Activated naive CD4-positive, alpha-beta T cell treated with anti-CD3 and anti-CD28 coated beads, Interleukin-2, amount 50 U/mL, for 24 hours (primary cell): ENCODE measurements around the gene MAGEB3.
"Not testable (repeated sequence)": the region's sequence is repeated elsewhere in the genome, so short reads cannot be mapped to it uniquely, and the experiment has no call there.

ENCODE experiments used
- H3K27ac Mint-ChIP-seq: one replicate; pipeline ENCODE4 v1.8.0; 2021; ENCODE audit warnings: mild to moderate bottlenecking, mixed read lengths
- H3K27me3 Mint-ChIP-seq: one replicate; pipeline ENCODE4 v1.8.0; 2021; ENCODE audit warnings: mixed read lengths
- H3K36me3 Mint-ChIP-seq: one replicate; pipeline ENCODE4 v1.8.0; 2021; ENCODE audit warnings: mixed read lengths
- H3K4me1 Mint-ChIP-seq: one replicate; pipeline ENCODE4 v1.8.0; 2021; ENCODE audit warnings: mixed read lengths
- H3K4me3 Mint-ChIP-seq: one replicate; pipeline ENCODE4 v1.8.0; 2021; ENCODE audit warnings: mild to moderate bottlenecking, mixed read lengths
- H3K9me3 Mint-ChIP-seq: one replicate; pipeline ENCODE4 v1.8.0; 2021; ENCODE audit warnings: mixed read lengths

MAGEB3 gene, protein sequence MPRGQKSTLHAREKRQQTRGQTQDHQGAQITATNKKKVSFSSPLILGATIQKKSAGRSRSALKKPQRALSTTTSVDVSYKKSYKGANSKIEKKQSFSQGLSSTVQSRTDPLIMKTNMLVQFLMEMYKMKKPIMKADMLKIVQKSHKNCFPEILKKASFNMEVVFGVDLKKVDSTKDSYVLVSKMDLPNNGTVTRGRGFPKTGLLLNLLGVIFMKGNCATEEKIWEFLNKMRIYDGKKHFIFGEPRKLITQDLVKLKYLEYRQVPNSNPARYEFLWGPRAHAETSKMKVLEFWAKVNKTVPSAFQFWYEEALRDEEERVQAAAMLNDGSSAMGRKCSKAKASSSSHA

DNA sequence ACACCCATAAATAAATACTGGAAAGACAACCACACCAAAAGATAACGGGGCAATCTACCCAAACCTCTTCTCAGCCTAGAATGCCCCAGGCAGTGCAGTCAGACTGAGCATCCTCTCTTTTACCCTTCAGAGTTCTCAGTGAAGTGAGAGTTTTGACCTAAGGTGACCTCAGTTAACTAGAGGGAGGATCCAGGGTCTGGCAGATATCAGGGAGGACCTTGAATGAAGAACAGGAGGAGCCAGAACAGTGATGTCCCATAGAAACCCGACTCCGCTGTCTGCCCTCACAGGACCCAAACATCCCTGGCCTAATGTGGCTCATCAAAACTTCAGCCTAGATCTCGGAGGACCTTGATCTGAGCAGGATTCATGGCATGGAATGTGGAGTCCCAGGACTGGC, at the start of gene MAGEB3:
MAGEB3 (plus strand) TSS at position 263 of the 400 bp plus-strand sequence. CDS start 5,268 bp downstream, outside the sequence.
- no peaks in the 10 kb centered on the region for H3K9me3 Mint-ChIP-seq
- no peak within 1 kb of the TSS for H3K4me3 Mint-ChIP-seq
- H3K4me1 Mint-ChIP-seq, result no peaks in the 10 kb centered on the region
- H3K36me3 Mint-ChIP-seq, result no peaks in the 10 kb centered on the region
- no peak within 1 kb of the TSS for H3K27ac Mint-ChIP-seq
- H3K27me3 Mint-ChIP-seq, result no peaks in the 10 kb centered on the region

DNA sequence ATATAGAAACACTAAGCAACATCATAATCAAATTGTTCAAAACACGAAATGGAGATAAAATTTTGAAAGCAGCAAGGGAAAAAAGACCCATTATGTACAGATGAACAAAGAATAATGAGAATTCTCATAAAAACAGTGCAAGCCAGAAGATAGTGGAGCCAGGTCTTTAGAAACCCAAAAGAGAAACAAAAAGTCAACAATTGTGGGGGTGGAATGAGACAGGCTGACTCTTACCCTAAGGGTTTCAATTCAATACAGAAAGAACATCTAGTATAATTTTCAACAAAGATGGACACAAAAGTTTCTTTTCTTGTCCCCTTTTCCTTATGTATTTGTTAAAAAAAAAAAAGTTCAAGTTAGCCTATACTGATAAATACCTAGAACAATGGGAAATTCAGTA, 49.1 kb upstream of the MAGEB3 start:
- no peak overlapping the region for H3K27ac Mint-ChIP-seq
- H3K9me3 Mint-ChIP-seq, result no peaks in the 10 kb centered on the region
- H3K27me3 Mint-ChIP-seq, result no peaks in the 10 kb centered on the region
- H3K4me1 Mint-ChIP-seq, result no peaks in the 10 kb centered on the region
- H3K4me3 Mint-ChIP-seq, result no peak overlapping the region
- H3K36me3 Mint-ChIP-seq, result no peaks in the 10 kb centered on the region

DNA sequence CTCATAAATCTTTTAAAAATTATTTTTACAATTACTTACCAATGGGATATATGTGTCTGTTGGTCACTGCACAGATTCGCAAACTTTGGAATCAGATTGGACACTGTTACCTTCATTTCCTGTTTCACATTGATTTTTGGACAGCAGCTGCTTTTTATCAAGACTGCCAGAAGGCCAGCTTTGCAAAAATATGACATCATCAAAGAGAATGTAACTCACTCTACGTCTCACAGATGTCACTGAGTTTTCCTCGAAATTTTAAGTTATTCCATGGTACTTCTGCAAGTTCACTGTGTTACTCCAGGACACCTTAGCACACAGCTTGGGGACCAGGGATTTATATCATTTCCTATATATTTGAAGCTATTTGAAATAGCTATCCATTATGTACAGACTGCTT, 46.9 kb upstream of the MAGEB3 start:
- H3K9me3 Mint-ChIP-seq, result no peaks in the 10 kb centered on the region
- no peaks in the 10 kb centered on the region for H3K36me3 Mint-ChIP-seq
- H3K27ac Mint-ChIP-seq, result no peak overlapping the region

DNA sequence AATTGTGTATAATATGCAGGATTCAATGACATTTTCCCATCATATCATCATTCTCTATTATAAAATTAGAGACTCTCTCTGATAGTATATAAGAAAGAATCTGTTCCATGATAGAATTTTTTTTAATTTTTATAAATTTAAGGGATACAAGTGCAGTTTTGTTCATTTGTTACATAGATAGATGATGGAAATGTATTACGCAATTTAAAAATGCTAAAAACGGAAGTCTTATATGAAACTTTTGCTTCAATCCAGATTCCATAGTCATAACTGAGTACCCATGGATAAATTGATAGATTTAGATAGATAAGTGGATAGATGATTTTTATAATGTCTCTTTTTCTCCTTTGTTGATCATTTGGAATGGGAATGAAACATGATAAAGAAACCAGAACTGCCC, 40.0 kb upstream of the MAGEB3 start:
- no peaks in the 10 kb centered on the region for H3K36me3 Mint-ChIP-seq
- H3K4me1 Mint-ChIP-seq, result no peaks in the 10 kb centered on the region
- no peak overlapping the region for H3K4me3 Mint-ChIP-seq
- no peaks in the 10 kb centered on the region for H3K27me3 Mint-ChIP-seq
- H3K9me3 Mint-ChIP-seq, result no peaks in the 10 kb centered on the region
- H3K27ac Mint-ChIP-seq, result no peak overlapping the region

More for the DNA sequence above, 46.9 kb upstream of the MAGEB3 start:
- Mint-ChIP-seq H3K4me3 (no peak overlapping the region), H3K27me3 (no peaks in the 10 kb centered on the region), H3K4me1 (no peaks in the 10 kb centered on the region)

DNA sequence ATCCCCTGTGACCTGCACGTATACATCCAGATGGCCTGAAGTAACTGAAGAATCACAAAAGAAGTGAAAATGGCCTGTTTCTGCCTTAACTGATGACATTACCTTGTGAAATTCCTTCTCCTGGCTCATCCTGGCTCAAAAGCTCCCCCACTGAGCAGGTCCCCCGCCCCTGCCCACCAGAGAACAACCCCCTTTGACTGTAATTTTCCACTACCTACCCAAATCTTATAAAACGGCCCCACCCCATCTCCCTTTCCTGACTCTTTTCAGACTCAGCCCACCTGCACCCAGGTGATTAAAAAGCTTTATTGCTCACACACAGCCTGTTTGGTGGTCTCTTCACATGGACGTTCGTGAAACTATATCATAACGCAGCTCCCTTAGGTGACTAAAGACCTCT, 36.5 kb upstream of the MAGEB3 start:
- not testable (repeated sequence) for H3K4me1 Mint-ChIP-seq, H3K27me3 Mint-ChIP-seq, H3K27ac Mint-ChIP-seq, H3K4me3 Mint-ChIP-seq, H3K9me3 Mint-ChIP-seq, H3K36me3 Mint-ChIP-seq

DNA sequence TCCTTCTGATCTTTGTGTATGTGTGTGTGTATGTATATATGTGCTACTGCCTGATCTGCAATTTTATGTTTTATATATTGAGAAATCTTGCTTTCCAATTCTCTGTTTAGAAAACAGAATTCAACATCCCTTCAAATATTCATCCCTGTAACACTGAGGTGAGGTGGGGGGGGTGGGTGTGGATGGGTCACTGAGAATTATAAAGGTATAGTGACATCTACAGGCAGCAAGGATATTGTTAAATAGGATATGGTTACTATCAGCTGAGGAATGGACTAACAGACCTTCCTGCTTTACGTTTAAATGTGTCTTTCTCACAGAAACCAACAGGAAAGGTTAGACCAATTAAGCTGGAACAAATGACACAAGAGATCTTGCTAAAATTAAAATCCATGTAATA, 34.1 kb upstream of the MAGEB3 start:
- H3K27ac Mint-ChIP-seq, result no peak overlapping the region
- no peaks in the 10 kb centered on the region for H3K36me3 Mint-ChIP-seq
- no peak overlapping the region for H3K4me3 Mint-ChIP-seq
- no peaks in the 10 kb centered on the region for H3K27me3 Mint-ChIP-seq
- H3K4me1 Mint-ChIP-seq, result no peaks in the 10 kb centered on the region
- H3K9me3 Mint-ChIP-seq, result no peaks in the 10 kb centered on the region

DNA sequence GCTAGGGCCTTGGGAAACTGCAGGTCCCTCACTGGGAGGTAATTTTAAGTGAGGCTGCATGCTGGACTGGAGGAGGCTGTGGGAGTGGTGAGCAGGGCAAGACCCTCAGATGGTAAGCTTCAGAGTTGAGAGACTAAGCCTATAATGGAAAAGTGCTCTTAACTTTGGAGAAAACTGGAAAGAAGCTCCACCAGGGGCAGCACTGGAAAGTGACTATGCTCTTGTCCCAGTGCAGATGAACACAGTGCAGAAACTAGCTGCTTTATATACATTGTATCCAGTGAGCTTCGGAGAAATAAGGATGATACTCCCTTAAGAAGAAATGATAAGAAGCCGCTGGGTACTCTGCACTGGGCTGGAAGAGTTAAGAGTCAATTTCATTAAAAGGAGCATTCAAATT, 18.3 kb upstream of the MAGEB3 start:
- Mint-ChIP-seq H3K36me3 (no peaks in the 10 kb centered on the region), H3K27ac (no peak overlapping the region), H3K4me3 (no peak overlapping the region), H3K9me3 (no peaks in the 10 kb centered on the region), H3K27me3 (peaks cover 1% of the 10 kb centered on the region), H3K4me1 (no peaks in the 10 kb centered on the region)

DNA sequence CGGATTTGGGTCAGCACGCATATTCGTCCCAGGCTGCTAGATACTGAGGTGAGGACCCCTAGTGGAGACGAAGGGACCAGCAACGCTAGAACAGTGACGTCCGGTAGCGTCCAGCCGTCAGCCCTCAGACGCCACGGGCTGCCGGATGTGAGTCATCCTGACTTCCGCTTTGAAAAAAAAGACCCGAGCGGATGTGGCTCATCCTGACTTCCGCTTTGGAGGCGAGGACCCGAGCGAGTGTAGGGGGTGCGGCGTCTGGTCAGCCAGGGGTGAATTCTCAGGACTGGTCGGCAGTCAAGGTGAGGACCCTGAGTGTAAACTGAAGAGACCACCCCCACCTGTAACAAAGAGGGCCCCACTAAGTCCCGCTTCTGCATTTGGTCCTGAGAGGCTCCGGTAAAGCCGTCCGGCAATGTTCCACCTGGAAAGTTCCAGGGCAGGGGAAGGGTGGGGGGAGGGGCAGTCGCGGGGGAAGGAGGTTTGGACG, 15.1 kb upstream of the MAGEB3 start, which contains the start of gene MAGEB2:
MAGEB2 (plus strand) TSS at position 207 of the 487 bp plus-strand sequence. CDS start 3,018 bp downstream, outside the sequence.
- H3K4me3 Mint-ChIP-seq, result no peak within 1 kb of the TSS

DNA sequence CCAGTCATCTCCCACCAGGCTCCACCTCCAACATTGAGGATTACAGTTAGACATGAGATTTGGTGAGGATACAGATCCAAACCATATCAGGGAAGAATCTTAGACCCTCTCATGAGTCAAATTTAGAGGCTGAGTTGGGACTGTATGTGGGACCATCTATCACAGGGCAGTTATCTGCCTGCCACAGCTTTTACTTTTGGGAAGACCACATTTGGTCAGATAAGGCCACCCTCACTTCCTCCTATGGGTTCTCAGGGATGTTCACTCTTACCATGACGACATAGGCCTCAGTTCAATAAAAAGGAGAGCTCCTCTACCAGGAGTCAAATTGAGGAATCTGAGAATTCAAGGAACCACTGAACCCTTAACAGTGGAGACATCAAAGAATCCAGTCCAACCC, 13.0 kb upstream of the MAGEB3 start:
- Mint-ChIP-seq H3K27me3 (no peaks in the 10 kb centered on the region), H3K27ac (no peak overlapping the region), H3K4me1 (no peaks in the 10 kb centered on the region), H3K36me3 (no peaks in the 10 kb centered on the region), H3K9me3 (no peaks in the 10 kb centered on the region), H3K4me3 (no peak overlapping the region)

More for the DNA sequence above, 15.1 kb upstream of the MAGEB3 start, which contains the start of gene MAGEB2:
- peaks cover 1% of the 10 kb centered on the region for H3K27me3 Mint-ChIP-seq
- H3K27ac Mint-ChIP-seq, result no peak within 1 kb of the TSS
- no peaks in the 10 kb centered on the region for H3K36me3 Mint-ChIP-seq
- no peaks in the 10 kb centered on the region for H3K4me1 Mint-ChIP-seq
- no peaks in the 10 kb centered on the region for H3K9me3 Mint-ChIP-seq

DNA sequence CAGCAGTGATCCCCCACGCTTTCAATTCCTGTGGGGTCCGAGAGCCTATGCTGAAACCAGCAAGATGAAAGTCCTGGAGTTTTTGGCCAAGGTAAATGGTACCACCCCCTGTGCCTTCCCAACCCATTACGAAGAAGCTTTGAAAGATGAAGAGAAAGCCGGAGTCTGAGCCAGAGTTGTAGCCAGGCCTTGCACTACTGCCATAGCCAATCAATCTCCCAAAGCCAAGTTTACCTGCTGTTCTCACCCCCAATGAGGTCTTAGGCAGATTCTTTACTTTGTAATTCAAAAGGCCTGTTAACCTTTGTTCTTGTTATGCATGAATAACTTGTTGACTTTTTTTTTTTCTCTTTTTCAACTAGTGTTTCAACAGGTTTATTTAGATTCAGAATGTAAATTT, 11.1 kb upstream of the MAGEB3 start:
- H3K4me3 Mint-ChIP-seq, result no peak overlapping the region
- no peaks in the 10 kb centered on the region for H3K4me1 Mint-ChIP-seq
- H3K27me3 Mint-ChIP-seq, result no peaks in the 10 kb centered on the region
- H3K9me3 Mint-ChIP-seq, result no peaks in the 10 kb centered on the region
- no peak overlapping the region for H3K27ac Mint-ChIP-seq
- no peaks in the 10 kb centered on the region for H3K36me3 Mint-ChIP-seq

DNA sequence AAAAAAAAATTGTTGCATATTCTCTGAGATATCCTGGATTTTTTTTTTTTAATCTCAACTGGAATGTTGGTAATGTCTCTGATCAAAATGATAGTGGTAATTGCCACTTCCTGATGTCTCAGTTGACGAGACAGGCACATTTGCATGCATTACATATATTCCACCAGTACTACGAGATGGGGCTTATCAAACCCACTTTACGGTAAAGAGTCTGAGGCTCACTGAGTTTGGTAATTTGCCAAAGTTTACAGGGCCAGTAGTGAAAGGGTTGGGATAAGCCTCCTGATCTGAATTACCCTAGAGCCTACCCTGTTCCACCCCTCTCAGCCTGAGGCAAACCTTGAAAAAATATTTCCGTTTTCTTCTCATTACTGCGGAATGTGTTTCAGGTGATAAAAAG, 9.8 kb upstream of the MAGEB3 start:
- no peak overlapping the region for H3K4me3 Mint-ChIP-seq
- no peaks in the 10 kb centered on the region for H3K27me3 Mint-ChIP-seq
- no peaks in the 10 kb centered on the region for H3K9me3 Mint-ChIP-seq
- no peak overlapping the region for H3K27ac Mint-ChIP-seq
- no peaks in the 10 kb centered on the region for H3K36me3 Mint-ChIP-seq
- H3K4me1 Mint-ChIP-seq, result no peaks in the 10 kb centered on the region

DNA sequence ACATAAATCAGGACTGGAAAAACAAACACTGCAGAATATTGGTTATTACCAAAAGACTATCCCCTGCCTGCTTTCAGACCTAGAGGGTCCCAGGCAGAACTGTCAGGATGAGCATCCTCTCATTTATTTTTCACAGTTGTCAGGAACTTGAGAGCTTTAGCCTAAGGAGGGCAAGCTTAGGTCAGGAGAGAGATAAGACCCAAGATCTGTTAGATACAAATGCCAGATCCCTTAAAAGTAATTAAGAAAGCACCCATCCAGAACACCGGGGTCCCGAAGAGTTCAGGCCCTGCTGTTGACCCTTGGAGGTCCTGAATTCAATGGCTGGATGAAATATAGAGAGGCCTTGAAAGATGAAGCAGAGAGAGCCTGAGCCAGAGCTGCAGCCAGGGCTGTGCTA, 5.9 kb upstream of the MAGEB3 start:
- Mint-ChIP-seq H3K27me3 (no peaks in the 10 kb centered on the region), H3K4me3 (no peak overlapping the region), H3K27ac (no peak overlapping the region), H3K4me1 (no peaks in the 10 kb centered on the region), H3K9me3 (no peaks in the 10 kb centered on the region), H3K36me3 (no peaks in the 10 kb centered on the region)

DNA sequence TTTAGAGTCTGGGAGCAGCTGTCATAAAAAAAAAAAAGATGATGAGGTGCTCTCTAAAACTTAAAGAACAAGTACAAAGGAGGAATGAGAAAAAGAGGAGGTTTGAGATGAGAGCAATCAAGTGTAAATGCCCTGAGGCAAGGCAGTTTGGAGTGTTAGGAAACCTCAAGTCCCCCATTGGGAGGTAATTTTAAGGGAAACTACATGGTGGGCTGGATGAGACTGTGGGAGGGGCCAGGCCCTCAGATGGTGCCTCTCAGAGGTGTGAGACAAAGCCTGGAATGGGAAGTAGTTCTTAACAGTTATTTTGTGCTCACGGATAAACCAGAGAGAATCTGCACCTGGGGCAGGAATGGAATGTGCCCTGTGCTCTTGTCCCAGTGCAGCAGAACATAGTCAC, 1.9 kb upstream of the MAGEB3 start:
- no peaks in the 10 kb centered on the region for H3K4me1 Mint-ChIP-seq
- no peaks in the 10 kb centered on the region for H3K36me3 Mint-ChIP-seq
- H3K4me3 Mint-ChIP-seq, result no peak overlapping the region
- H3K9me3 Mint-ChIP-seq, result no peaks in the 10 kb centered on the region
- no peak overlapping the region for H3K27ac Mint-ChIP-seq
- no peaks in the 10 kb centered on the region for H3K27me3 Mint-ChIP-seq

DNA sequence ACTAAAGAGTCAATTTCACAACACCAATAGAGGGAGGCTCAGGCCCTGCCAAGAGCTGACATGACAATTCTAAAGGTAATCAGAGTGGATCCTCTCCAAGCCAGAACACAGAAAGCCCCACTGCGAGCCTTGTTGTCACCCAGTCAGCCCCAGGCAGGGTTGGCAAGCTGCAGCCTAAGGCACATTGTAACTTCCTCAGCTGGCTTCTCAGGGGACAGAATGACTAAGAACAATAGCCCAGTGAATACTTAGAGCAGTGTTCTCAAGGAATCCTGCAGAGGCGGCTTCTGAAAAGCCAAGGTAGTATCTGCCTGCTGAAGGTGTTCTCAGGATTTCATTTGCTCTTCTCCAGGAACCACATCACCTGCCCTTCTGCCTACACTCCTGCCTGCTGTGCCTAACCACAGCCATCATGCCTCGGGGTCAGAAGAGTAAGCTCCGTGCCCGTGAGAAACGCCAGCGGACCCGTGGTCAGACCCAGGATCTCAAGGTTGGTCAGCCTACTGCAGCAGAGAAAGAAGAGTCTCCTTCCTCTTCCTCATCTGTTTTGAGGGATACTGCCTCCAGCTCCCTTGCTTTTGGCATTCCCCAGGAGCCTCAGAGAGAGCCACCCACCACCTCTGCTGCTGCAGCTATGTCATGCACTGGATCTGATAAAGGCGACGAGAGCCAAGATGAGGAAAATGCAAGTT, 11.4 kb downstream of the MAGEB3 start, which contains the start of gene MAGEB4:
MAGEB4 (plus strand) TSS at position 277 of the 692 bp plus-strand sequence; CDS start at position 413, 136 bp downstream.
- H3K36me3 Mint-ChIP-seq, result no peaks in the 10 kb centered on the region
- H3K9me3 Mint-ChIP-seq, result no peaks in the 10 kb centered on the region
- H3K4me3 Mint-ChIP-seq, result no peak within 1 kb of the TSS
- no peak within 1 kb of the TSS for H3K27ac Mint-ChIP-seq
- no peaks in the 10 kb centered on the region for H3K4me1 Mint-ChIP-seq
- no peaks in the 10 kb centered on the region for H3K27me3 Mint-ChIP-seq

DNA sequence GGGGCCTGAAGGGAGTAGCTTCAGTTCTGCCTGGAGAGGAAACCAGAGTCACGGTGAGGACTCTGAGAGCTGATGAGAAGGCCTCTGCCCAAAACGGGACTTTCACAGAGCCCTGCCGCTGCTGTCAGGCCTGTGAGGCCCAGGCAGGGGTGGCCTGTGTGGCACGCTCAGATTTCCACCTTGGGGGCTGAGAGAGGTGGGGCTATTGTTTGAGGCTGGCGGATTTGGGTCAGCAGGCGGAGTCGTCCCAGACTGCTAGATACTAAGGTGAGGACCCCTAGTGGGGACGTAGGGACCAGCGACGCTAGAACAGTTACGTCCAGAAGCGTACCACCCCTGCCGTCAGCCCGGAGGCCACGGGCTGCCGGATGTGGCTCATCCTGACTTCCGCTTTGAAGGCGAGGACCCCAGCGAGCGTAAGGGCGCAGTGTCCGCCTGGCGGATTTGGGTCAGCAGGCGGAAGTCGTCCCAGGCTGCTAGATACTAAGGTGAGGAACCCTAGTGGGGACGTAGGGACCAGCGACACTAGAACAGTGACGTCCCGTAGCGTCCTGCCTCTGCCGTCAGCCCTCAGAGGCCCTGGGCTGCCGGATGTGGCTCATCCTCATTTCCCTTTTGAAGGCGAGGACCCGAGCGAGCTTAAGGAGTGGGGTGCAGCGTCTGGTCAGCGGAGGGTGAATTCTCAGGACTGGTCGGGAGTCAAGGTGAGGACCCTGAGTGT, 16.5 kb downstream of the MAGEB3 start, which contains the start of gene MAGEB1:
MAGEB1 (plus strand) TSS at position 378 of the 721 bp plus-strand sequence. CDS start 3,348 bp downstream, outside the sequence.
- no peak within 1 kb of the TSS for H3K27ac Mint-ChIP-seq
- no peak within 1 kb of the TSS for H3K4me3 Mint-ChIP-seq
- no peaks in the 10 kb centered on the region for H3K9me3 Mint-ChIP-seq
- H3K4me1 Mint-ChIP-seq, result no peaks in the 10 kb centered on the region
- H3K36me3 Mint-ChIP-seq, result no peaks in the 10 kb centered on the region
- no peaks in the 10 kb centered on the region for H3K27me3 Mint-ChIP-seq
